NAMALWA (cell line): ENCODE results near the gene HIBADH.
A peak's percentile ranks its signal among the peaks of the same experiment; 100 is the strongest.
"Not testable (repeated sequence)": the region's sequence is repeated elsewhere in the genome, so short reads cannot be mapped to it uniquely, and the experiment has no call there.

ENCODE experiments used
- DNase-seq: peaks from one replicate; pipeline ENCODE4 v3.0.0-alpha.2; 2015; ENCODE audit warnings: low spot score

Gene HIBADH

GRCh38 chr7:27678617-27679260 is 16.1 kb upstream of the HIBADH start:
- no peak for DNase-seq

GRCh38 chr7:27677912-27678612 is 15.4 kb upstream of the HIBADH start:
- no peak for DNase-seq

DNA sequence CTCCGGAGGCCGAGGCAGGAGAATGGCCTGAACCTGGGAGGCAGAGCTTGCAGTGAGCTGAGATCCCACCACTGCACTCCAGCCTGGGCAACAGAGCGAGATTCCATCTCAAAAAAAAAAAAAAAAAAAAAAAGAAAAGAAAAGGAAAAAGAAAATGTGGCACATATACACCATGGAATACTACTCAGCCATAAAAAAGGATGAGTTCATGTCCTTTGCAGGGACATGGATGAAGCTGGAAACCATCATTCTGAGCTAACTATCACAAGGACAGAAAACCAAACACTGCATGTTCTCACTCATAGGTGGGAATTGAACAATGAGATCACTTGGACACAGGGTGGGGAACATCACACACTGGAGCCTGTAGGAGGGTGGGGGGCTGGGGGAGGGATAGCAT is 11.4 kb upstream of the HIBADH start:
- DNase-seq: not testable (repeated sequence)

DNA sequence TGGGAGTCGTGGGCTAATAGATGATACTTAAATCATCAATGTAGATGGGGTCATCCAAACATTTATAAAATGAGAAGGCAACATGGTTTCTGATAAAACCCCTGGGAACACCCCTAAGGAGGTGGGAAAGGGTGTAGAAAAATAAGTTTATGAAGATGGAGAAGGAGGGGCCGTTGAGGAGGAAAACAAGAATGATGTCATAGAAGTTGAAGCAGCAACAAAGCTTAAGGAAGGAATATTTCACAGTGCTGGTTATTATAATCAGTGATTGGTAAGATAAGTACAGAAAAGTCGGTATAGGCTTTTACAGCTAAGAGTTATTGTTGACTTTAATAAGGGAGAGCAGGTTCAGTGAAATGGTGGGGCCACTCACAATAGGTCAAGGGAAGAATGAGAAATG is 9.0 kb upstream of the HIBADH start:
- DNase-seq: no peak

DNA sequence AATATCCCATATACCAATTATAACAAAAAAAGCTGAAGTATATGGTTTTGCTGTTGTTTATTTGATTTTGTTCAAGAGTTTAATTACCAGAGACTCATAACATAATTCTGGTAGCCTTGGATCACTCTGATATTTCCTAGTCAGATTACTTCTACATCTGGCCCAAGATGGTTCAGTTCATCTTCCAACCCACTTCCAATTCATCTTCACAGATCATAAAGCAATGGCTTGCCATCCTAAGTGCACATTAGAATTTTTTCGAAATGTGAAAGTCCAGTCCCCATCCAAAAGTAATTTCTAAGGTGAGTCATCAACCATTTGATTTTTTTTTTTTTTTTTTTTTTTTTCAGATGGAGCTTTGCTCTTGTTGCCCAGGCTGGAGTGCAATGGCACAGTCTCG is 8.0 kb upstream of the HIBADH start:
- DNase-seq: no peak

GRCh38 chr7:27670177-27670576 is 7.5 kb upstream of the HIBADH start:
- DNase-seq: no peak

DNA sequence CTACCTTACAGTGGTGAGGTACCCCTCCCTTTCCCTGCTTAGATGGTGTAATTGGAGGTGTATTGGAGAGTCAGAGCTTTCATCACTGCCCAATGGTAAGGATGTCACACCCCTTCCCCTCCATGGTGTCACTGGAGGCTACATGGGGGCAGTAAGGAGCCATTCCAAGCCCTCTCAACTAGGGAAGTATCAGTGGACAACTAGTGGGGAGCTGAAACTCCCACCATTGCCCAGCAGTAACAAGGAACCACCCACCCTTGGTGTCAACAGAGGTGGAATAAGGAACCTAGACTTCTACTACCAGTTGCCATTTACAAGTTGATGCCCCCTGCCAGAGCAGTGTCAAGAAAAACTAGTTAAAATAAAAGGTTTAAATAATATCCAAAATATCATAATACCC is 2.8 kb upstream of the HIBADH start:
- no peak for DNase-seq

DNA sequence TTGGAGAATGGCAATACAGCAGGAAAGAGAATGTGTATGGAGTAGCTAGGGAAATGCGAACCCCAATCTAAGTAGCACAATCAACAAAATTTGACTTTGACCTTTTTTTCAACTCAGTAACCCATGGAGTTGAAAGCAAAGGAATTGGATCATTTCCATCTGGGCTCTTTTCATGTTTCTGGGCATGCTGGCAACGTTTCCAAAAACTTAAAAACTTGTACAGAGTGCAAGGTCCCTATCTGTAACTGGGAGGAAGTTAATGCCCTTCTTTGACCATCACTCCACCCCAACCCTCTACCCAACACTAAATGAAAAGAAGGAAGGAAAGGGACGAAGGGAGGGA is 1.3 kb upstream of the HIBADH start:
- no peak for DNase-seq

DNA sequence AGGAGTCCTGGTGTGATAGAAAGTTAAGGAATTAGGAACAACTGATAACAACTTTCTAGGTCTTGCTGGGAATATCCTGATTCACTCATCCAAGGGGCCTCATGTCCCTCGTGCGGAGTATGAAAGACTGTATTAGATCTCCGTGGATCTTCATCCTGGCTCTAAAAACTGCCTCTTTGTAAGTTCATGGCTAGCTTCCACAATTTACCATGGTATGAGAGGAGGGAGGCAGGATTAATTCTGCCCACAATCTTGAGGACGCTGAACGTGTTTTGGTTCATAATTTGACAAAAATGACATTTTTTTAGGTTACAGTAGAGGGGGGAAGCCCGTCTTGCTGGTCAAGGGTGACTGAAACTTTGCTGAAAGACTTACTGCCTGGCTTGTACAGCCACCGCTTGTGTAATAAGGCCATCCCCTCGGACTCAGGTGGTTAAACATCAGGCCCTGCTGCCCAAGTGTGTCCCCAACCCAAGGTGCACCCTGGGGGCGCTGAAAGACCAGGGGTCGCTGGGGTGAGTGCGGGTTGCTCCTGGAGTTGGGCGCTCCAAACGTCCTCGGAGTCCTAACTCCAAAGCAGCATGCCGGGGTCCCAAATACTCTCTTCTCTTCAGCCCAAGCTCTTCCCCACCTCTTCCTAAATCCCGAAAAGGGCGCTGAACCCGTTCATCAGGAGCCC is 733 bp downstream of the HIBADH start:
- DNase-seq: peak; percentile 62

GRCh38 chr7:27656724-27657123 is 6.0 kb downstream of the HIBADH start:
- DNase-seq: no peak

DNA sequence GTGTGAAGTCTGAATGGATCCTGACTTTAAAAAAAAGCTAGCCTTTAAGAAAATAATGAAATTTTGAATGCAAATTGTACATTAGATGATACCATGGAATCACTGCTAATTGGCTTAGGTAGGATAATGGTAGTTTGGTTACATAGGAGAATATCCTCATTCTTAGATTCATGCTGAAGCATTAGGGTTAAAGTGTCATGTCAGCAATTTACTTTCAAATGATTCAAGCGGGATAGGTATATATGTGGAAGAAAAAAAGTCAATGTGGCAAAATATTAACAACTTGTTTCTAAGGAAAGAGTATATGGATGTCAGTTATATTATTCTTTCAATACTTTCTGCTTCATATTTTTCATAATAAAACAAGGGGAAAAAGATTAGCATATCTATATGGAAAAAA is 7.5 kb downstream of the HIBADH start:
- DNase-seq: no peak

GRCh38 chr7:27652518-27652917 is 10.2 kb downstream of the HIBADH start:
- no peak for DNase-seq

- no peak for DNase-seq
Measured at GRCh38 chr7:27651702-27652101, 11.0 kb downstream of the HIBADH start.

DNA sequence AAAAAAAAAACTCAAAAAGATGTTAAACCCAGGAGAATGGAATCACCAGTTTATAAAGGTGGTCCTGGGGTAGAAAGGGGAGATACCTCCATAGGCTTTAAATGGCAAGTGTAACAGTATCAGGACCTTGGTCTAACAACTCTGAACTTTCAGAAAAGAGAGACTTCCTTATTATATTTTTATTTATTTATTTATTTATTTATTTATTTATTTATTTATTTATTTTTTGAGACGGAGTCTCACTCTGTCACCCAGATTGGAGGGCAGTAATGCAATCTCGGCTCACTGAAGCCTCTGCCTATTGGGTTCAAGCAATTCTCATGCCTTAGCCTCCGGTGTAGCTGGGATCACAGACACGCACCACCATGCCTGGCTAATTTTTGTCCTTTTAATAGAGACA is 12.4 kb downstream of the HIBADH start:
- DNase-seq: no peak

- no peak for DNase-seq
Measured at GRCh38 chr7:27647489-27647888, 15.2 kb downstream of the HIBADH start.

- no peak for DNase-seq
Measured at GRCh38 chr7:27647046-27647445, 15.6 kb downstream of the HIBADH start.

DNA sequence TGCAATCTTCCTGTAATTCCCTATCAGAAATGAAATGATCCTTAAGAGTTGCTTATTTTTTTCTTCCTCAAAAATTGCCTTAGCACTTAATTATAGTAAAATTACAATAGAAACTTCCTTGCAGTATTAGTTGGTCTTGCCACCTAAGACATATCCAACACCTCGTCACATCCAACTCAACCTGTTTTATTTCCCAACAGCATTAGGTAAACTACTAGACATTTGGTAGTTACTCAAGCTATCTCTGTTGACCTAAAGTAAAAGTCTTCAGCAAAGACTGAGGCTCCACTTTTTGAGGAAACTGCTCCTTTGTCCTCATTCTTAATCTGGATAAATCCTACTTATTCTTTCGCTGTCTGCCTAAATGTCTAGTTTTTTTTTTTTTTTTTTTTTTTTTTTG is 20.4 kb downstream of the HIBADH start:
- DNase-seq: no peak

DNA sequence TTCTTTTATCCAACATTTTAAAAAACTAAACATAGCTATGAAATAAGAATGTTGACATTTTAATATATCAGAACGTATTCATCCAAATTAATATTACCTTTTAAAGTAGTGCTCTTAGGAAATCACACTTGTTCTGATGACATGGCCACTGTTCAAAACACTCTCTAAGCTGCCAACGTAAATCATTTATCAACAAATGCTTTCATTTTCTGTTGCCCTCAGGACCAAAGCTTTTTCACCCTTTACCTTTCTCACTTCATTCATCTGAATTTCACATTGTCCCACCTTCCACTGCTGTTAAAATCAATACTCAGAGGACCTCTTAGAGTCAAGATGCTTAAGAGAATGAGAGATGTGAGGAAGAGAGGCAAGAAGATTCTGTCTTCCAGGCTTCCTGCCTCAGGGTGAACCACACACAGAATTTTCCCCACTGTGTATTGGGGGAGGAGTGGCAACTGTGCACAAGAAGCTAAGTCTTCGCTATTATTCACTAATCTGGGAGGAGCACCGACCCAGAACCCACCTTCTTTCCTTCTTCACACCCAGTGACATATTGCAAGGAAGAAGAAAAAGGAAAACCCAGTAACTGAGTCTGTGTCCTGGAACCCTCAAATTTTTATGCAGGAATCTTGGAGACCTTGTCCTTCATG is 21.0 kb downstream of the HIBADH start:
- DNase-seq: no peak

GRCh38 chr7:27640884-27641574 is 21.7 kb downstream of the HIBADH start:
- DNase-seq: no peak

DNA sequence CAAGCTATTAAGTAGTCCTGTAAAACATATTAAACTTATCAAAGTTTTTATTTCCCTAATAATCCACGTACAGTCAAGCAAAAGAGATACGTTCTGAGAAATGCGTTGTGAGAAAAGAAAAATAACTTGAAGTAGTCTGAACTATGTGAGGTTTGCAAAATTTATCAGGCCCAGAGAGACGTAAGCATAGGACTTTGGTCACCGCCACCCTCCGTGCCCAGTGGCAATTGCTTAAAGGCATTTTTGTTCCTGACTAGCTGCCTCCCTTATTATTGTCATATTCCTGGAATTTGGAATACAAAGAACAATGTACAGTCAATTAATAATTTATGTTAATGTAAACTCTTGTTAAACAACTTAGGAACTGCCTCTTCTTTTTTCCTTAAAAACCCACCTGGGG is 22.8 kb downstream of the HIBADH start:
- DNase-seq: no peak

DNA sequence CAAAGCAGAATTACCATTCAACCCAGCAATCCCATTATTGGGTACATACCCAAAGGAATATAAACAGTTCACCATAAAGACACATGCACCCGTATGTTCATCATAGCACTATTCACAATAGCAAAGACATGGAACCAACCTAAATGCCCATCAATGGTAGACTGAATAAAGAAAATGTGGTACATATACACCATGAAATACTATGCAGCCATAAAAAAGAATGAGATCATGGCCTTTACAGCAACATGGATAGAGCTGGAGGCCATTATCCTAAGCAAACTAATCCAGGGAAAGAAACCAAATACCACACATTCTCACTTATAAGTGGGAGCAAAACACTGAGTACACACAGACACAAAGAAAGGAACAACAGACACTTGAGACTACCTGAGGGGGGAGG is 23.6 kb downstream of the HIBADH start:
- DNase-seq: not testable (repeated sequence)

DNA sequence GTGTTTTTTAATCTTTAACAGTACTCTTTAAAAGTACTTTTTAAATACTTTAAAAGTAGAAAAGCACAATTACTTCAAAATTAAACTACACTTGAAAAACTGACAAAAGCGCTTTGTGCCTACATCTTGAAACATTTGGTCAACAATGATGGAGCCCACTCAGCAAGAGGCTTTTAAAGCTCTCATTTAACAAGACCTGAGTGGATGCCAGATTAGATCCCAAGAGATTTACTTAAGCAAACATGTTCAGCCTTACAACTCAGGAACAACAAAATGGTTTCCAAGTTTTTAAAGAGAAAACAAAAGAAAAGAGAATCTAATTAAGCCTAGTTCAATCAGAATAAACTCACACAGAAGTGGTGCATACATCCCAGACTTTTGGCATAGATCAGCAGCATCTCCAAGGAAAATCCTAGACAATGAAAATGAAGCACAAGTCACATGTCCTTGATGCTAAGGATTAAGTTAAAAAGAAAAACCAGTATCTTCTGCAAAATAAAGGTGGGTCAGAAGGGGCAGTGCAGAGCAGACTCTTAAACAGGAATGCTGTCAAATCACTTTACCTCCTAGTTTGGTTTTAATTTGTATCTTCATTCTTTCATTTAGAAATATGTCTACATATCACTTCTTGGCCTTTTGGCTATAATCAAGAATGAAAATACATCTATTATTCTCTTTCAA is 26.2 kb downstream of the HIBADH start:
- no peak for DNase-seq
